WERI-Rb-1 (cell line): ENCODE data around the gene FASTK.

Experiments used
- DNase-seq: peaks from one replicate; pipeline ENCODE4 v3.0.0-alpha.2; 2020
- H3K27ac ChIP-seq: fragments of 250-450 bp; sonication (Bioruptor Pico); 2 replicates; pipeline ENCODE4 v1.5.1; 2020; ENCODE audit warnings: mild to moderate bottlenecking, moderate library complexity
- H3K27me3 ChIP-seq: fragments of 250-450 bp; sonication (Bioruptor Pico); 2 replicates; pipeline ENCODE4 v1.5.1; 2021; ENCODE audit warnings: mild to moderate bottlenecking, low read depth, moderate library complexity; ENCODE audit not compliant: insufficient read depth, severe bottlenecking
- H3K36me3 ChIP-seq: fragments of 250-450 bp; sonication (Bioruptor Pico); 2 replicates; pipeline ENCODE4 v1.5.1; 2020; ENCODE audit warnings: mild to moderate bottlenecking, moderate library complexity
- H3K4me3 ChIP-seq: 2 replicates; pipeline ENCODE4 v1.5.1; 2011; ENCODE audit warnings: low read depth, mild to moderate bottlenecking, control low read depth, low read length
- H3K9me3 ChIP-seq: fragments of 250-450 bp; sonication (Bioruptor Pico); 2 replicates; pipeline ENCODE4 v1.5.1; 2021; ENCODE audit warnings: mild to moderate bottlenecking, moderate library complexity; ENCODE audit not compliant: severe bottlenecking
- TF ChIP-seq, protein P1 (sequence below): IDR thresholded peaks from 2 replicates; pipeline ENCODE4 v1.5.1; 2011; ENCODE audit warnings: low read depth, mild to moderate bottlenecking, control low read depth, inconsistent platforms, low read length

Gene FASTK

DNA sequence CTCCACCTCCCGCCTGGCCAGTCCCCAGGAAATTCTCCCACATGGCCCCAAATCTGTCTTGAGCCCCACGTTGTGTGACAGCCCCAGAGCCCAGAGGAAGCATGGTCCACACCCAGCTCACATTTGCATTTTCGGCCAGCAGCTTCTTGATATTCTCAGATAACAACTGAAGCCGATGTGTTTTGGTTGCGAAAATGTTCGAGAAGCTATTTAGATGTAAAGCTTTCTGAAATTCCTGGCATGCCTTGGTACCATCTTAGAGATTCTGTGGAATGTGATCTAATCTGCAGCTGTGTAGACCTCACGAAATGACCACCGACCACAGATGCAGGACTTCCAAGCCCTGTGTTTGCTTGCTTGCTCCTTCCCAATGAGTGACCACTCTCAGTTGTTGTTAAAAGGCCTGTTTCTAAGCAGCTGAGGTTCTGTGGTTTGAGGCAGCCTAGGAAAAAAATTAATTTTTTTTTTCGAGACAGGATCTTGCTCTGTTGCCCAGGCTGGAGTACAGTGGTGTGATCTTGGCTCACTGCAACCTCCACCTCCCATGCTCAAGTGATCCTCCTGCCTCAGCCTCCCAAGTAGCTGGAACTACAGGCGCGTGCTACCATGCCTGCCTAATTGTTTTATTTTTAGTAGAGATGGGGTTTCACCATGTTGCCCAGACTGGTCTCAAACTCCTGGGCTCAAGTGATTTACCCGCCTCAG is 12.4 kb downstream of the FASTK start:
- Histone ChIP-seq H3K36me3 (peaks cover 86% of the 10 kb centered on the region), H3K27me3 (no peaks in the 10 kb centered on the region), H3K27ac (no peak overlapping the region), H3K9me3 (no peaks in the 10 kb centered on the region), H3K4me3 (no peak overlapping the region)
- TF ChIP-seq, protein P1, sequence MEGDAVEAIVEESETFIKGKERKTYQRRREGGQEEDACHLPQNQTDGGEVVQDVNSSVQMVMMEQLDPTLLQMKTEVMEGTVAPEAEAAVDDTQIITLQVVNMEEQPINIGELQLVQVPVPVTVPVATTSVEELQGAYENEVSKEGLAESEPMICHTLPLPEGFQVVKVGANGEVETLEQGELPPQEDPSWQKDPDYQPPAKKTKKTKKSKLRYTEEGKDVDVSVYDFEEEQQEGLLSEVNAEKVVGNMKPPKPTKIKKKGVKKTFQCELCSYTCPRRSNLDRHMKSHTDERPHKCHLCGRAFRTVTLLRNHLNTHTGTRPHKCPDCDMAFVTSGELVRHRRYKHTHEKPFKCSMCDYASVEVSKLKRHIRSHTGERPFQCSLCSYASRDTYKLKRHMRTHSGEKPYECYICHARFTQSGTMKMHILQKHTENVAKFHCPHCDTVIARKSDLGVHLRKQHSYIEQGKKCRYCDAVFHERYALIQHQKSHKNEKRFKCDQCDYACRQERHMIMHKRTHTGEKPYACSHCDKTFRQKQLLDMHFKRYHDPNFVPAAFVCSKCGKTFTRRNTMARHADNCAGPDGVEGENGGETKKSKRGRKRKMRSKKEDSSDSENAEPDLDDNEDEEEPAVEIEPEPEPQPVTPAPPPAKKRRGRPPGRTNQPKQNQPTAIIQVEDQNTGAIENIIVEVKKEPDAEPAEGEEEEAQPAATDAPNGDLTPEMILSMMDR: no peak
- DNase-seq: no peak

DNA sequence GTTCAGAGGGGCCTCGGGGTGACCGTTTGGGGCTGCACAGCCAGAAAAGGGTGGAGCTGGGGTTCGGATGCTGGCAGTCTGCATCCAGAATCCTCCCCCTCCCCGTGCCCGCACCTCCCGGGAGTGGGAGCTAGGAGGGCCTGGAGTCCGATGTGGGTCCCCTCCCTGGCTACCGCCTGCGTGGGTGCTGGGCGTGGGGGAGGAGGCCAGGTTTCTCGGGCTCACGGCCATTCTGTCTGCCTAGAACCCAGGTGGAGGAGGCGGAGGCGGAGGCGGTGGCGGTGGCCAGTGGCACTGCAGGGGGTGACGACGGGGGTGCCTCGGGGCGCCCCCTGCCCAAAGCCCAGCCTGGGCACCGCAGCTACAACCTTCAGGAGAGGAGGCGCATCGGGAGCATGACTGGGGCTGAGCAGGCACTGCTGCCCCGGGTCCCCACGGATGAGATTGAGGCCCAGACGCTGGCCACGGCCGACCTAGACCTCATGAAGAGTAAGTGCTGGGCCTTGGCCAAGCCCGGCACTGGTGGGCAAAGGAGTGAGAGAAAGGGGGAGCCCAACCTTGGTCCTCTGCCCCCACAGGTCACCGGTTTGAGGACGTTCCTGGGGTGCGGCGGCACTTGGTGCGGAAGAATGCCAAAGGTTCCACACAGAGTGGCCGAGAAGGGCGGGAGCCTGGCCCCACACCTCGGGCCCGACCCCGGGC is 14.2 kb downstream of the FASTK start:
- DNase-seq: no peak
- TF ChIP-seq, protein P1: no peak
- no peak overlapping the region for H3K27ac ChIP-seq
- no peak overlapping the region for H3K4me3 ChIP-seq
- H3K27me3 ChIP-seq: no peaks in the 10 kb centered on the region
- H3K36me3 ChIP-seq: peaks cover 76% of the 10 kb centered on the region
- no peaks in the 10 kb centered on the region for H3K9me3 ChIP-seq

DNA sequence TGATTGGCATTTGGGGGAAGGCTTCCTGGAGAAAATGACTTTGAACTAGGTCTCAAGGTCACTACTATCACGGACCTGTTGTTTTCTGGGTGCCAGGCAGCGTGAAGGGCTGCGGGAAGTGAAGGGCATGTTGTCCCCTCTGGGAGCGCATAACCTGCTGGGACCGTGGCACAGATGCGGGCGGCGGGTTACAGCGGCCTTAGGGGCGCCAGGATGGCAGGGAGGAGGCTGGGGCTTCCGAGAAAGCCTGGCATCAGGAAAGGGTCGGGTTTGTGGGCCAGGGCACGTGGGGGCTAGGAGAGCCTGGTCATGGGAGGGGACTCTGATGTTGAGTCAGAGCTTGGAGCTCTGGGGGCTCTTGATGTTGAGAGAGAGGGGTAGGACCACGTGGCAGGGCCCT is 15.1 kb downstream of the FASTK start:
- TF ChIP-seq, protein P1: no peak
- Histone ChIP-seq H3K4me3 (no peak overlapping the region), H3K27ac (no peak overlapping the region), H3K9me3 (no peaks in the 10 kb centered on the region), H3K36me3 (peaks cover 67% of the 10 kb centered on the region), H3K27me3 (no peaks in the 10 kb centered on the region)
- DNase-seq: no peak

DNA sequence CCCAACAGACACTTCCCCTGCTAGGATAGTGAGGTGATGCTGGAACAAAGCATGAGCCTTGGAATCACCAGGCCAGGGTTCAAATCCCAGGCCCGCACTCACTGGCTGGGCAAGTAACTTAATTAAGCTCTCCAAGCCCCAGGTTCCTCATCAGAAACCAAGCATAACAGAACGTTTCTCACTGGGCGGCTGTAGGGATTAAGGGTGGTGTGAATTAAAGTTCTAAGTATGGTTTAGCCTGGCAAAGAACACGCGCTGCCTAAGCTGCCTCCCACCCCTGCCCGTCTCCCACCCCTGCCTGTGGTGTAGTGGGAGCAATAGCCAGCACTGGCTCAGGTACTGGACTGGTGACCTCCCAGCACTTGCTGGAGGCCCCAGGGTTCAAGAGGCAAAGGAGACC is 15.6 kb downstream of the FASTK start:
- DNase-seq: no peak
- Histone ChIP-seq H3K36me3 (peaks cover 61% of the 10 kb centered on the region), H3K9me3 (no peaks in the 10 kb centered on the region), H3K4me3 (no peak overlapping the region), H3K27me3 (no peaks in the 10 kb centered on the region), H3K27ac (no peak overlapping the region)
- TF ChIP-seq, protein P1: no peak

DNA sequence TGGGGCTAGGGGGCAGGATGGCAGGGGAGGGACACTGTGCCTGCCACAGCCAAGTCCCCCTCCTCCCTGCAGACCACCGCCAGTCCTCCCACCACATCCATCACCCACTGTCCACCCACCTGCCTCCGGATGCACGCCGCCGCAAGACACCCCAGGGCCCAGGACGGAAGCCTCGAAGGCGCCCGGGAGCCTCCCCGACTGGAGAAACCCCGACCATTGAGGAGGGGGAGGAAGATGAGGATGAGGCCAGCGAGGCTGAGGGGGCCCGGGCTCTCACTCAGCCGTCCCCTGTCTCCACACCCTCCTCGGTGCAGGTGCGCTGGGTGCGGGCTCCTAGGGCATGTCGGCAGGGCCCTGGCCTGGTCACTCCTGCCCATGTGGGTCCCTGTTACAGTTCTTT is 16.2 kb downstream of the FASTK start:
- no peak overlapping the region for H3K27ac ChIP-seq

More for the DNA sequence above, 16.2 kb downstream of the FASTK start:
- TF ChIP-seq, protein P1: no peak
- Histone ChIP-seq H3K27me3 (no peaks in the 10 kb centered on the region), H3K36me3 (peaks cover 56% of the 10 kb centered on the region), H3K9me3 (no peaks in the 10 kb centered on the region), H3K4me3 (no peak overlapping the region)
- no peak for DNase-seq
